H1 (cell line): ENCODE data around the gene TMPRSS9. TPM values are rescaled to one million over a fixed set of nuclear protein-coding genes. Genes with fewer than 3 reads are reported as not detected.

Experiments used
- CTCF ChIA-PET: fragments of 300-600 bp; sonication (Branson Sonifier 250); formaldehyde crosslinking; loops from one replicate; lab custom pipeline; 2021; ENCODE audit not compliant: partially characterized antibody; lab: Charles Lee
- POLR2A ChIA-PET: fragments of 300-600 bp; sonication (Branson Sonifier 250); formaldehyde crosslinking; loops from one replicate; lab custom pipeline; 2021; ENCODE audit warnings: inconsistent platforms; ENCODE audit not compliant: partially characterized antibody; lab: Charles Lee
- DNase-seq, 2 experiments: peaks; one replicate each; pipeline versions ENCODE4 v3.0.0 to v3.0.0-alpha.2; 2010 to 2022; ENCODE audit warnings: low spot score in 2 of 2, low read depth in 1 of 2, mixed read lengths in 1 of 2
- FAIRE-seq: peaks from 2 replicates; lab custom pipeline; 2011; peaks lifted over from hg19 to GRCh38; lab: Jason Lieb, UNC
- H2AFZ ChIP-seq: 2 replicates; pipeline ENCODE4 v1.8.1; 2012; ENCODE audit warnings: low read length, inconsistent platforms
- H2AK5ac ChIP-seq: 2 replicates; pipeline ENCODE4 v1.6.1; 2013; ENCODE audit warnings: low read depth, low read length
- H2BK120ac ChIP-seq: replicated peaks from 2 replicates; pipeline ENCODE3; 2013; ENCODE audit warnings: low read depth, low read length, inconsistent platforms
- H2BK12ac ChIP-seq: 2 replicates; pipeline ENCODE4 v1.6.1; 2013; ENCODE audit warnings: low read depth, low read length
- H2BK15ac ChIP-seq: 2 replicates; pipeline ENCODE4 v1.6.1; 2013; ENCODE audit warnings: low read length
- H2BK20ac ChIP-seq: 2 replicates; pipeline ENCODE4 v1.6.1; 2013; ENCODE audit warnings: low read length
- H2BK5ac ChIP-seq: 2 replicates; pipeline ENCODE4 v1.6.1; 2013; ENCODE audit warnings: low read depth, low read length
- H3K14ac ChIP-seq: 2 replicates; pipeline ENCODE4 v1.6.1; 2013; ENCODE audit warnings: inconsistent platforms; ENCODE audit not compliant: insufficient read length
- H3K18ac ChIP-seq: 2 replicates; pipeline ENCODE4 v1.6.1; 2013; ENCODE audit warnings: low read length; ENCODE audit errors: extremely low read depth
- H3K23ac ChIP-seq: 2 replicates; pipeline ENCODE4 v1.6.1; 2013; ENCODE audit warnings: inconsistent platforms; ENCODE audit not compliant: insufficient read length
- H3K23me2 ChIP-seq: 2 replicates; pipeline ENCODE4 v1.6.1; 2013; ENCODE audit warnings: low read depth, low read length
- H3K27ac ChIP-seq: 2 replicates; pipeline ENCODE4 v1.6.1; 2011; ENCODE audit warnings: low read depth, low read length, inconsistent platforms
- H3K27me3 ChIP-seq, 4 experiments: replicated peaks in 1 of 4; 1 replicate in 1 of 4; 2 replicates in 3 of 4; pipeline versions ENCODE4 v1.6.1 to v1.8.1; 2011 to 2013; ENCODE audit warnings: low read length in 3 of 4, mild to moderate bottlenecking in 3 of 4, inconsistent platforms in 2 of 4, mixed read lengths in 2 of 4, moderate library complexity in 1 of 4; ENCODE audit not compliant: control insufficient read depth in 3 of 4, insufficient read depth in 3 of 4; ENCODE audit errors: extremely low read depth in 1 of 4
- H3K36me3 ChIP-seq, 4 experiments: 2 replicates each; pipeline versions ENCODE4 v1.6.1 to v1.8.1; 2011 to 2013; ENCODE audit warnings: mild to moderate bottlenecking in 4 of 4, low read length in 3 of 4, moderate library complexity in 2 of 4, control low read depth in 1 of 4, inconsistent platforms in 1 of 4; ENCODE audit not compliant: insufficient read depth in 4 of 4, control insufficient read depth in 2 of 4
- H3K4ac ChIP-seq: replicated peaks from 2 replicates; pipeline ENCODE3; 2013; ENCODE audit warnings: low read length, low read depth, mixed read lengths, inconsistent platforms; ENCODE audit not compliant: insufficient read length
- H3K4me1 ChIP-seq, 4 experiments: replicated peaks in 1 of 4; 1 replicate in 1 of 4; 2 replicates in 3 of 4; pipeline versions ENCODE4 v1.6.1 to v1.8.1; 2011 to 2013; ENCODE audit warnings: low read length in 3 of 4, inconsistent platforms in 2 of 4, mixed read lengths in 1 of 4; ENCODE audit not compliant: insufficient read depth in 4 of 4, control insufficient read depth in 3 of 4
- H3K4me2 ChIP-seq, 2 experiments: 2 replicates each; pipeline versions ENCODE4 v1.6.1 to v1.8.1; 2011 to 2013; ENCODE audit warnings: low read depth in 2 of 2, low read length in 2 of 2, control low read depth in 1 of 2, inconsistent platforms in 1 of 2, mild to moderate bottlenecking in 1 of 2; ENCODE audit not compliant: insufficient read depth in 1 of 2
- H3K4me3 ChIP-seq, 4 experiments: fragments of 200-600, 300-600 bp in 1 of 4; sonication (generic), shearing (Covaris generic), sonication (Bioruptor Twin) in 1 of 4; 2 replicates each; pipeline versions ENCODE4 v1.5.1 to v1.8.1; 2011 to 2016; ENCODE audit warnings: low read length in 4 of 4, low read depth in 3 of 4, control low read depth in 2 of 4, inconsistent platforms in 2 of 4, mild to moderate bottlenecking in 2 of 4, mixed read lengths in 1 of 4, moderate library complexity in 1 of 4; ENCODE audit not compliant: insufficient read depth in 2 of 4; ENCODE audit errors: extremely low read depth in 1 of 4
- H3K56ac ChIP-seq: replicated peaks from 2 replicates; pipeline ENCODE3; 2013; ENCODE audit warnings: low read depth, mild to moderate bottlenecking, mixed read lengths, low read length, inconsistent platforms; ENCODE audit not compliant: insufficient read length
- H3K79me1 ChIP-seq: 2 replicates; pipeline ENCODE4 v1.6.1; 2013; ENCODE audit warnings: low read depth, low read length, control low read depth
- H3K79me2 ChIP-seq, 2 experiments: 2 replicates each; pipeline versions ENCODE4 v1.6.1 to v1.8.1; 2012 to 2013; ENCODE audit warnings: low read length in 2 of 2, mild to moderate bottlenecking in 2 of 2, inconsistent platforms in 1 of 2; ENCODE audit not compliant: insufficient read depth in 2 of 2, control insufficient read depth in 1 of 2
- H3K9ac ChIP-seq, 4 experiments: replicated peaks in 1 of 4; 1 replicate in 1 of 4; 2 replicates in 3 of 4; pipeline versions ENCODE4 v1.6.1 to v1.8.1; 2011 to 2013; ENCODE audit warnings: low read depth in 3 of 4, low read length in 3 of 4, control low read depth in 2 of 4, mild to moderate bottlenecking in 2 of 4, moderate library complexity in 2 of 4, inconsistent platforms in 1 of 4; ENCODE audit errors: extremely low read depth in 1 of 4
- H3K9me3 ChIP-seq, 2 experiments: 2 replicates each; pipeline versions ENCODE4 v1.6.1 to v1.8.1; 2012 to 2013; ENCODE audit warnings: mild to moderate bottlenecking in 2 of 2, moderate library complexity in 2 of 2, control low read depth in 1 of 2, inconsistent platforms in 1 of 2, low read depth in 1 of 2, low read length in 1 of 2, mixed read lengths in 1 of 2; ENCODE audit not compliant: insufficient read depth in 2 of 2
- H4K20me1 ChIP-seq, 2 experiments: replicated peaks in 1 of 2; 2 replicates each; pipeline versions ENCODE3 to v1.8.1; 2011 to 2013; ENCODE audit warnings: inconsistent platforms in 2 of 2, low read length in 2 of 2, mild to moderate bottlenecking in 1 of 2; ENCODE audit not compliant: insufficient read depth in 2 of 2, control insufficient read depth in 1 of 2
- H4K5ac ChIP-seq: 2 replicates; pipeline ENCODE4 v1.6.1; 2013; ENCODE audit warnings: low read length, low read depth, mixed read lengths, inconsistent platforms; ENCODE audit not compliant: insufficient read length
- H4K8ac ChIP-seq: 2 replicates; pipeline ENCODE4 v1.8.0; 2013; ENCODE audit warnings: mild to moderate bottlenecking, moderate library complexity, low read length, inconsistent platforms; ENCODE audit not compliant: insufficient read depth; ENCODE audit errors: extremely low read depth
- H4K91ac ChIP-seq: replicated peaks from 2 replicates; pipeline ENCODE3; 2013; ENCODE audit warnings: low read length, mixed read lengths, inconsistent platforms; ENCODE audit not compliant: insufficient read length
- BACH1 ChIP-seq: IDR thresholded peaks from 2 replicates; pipeline ENCODE4 v1.6.1; 2012; ENCODE audit warnings: low read length, improper control_type of control experiment
- CEBPB ChIP-seq: IDR thresholded peaks from 2 replicates; pipeline ENCODE4 v1.6.1; 2012; ENCODE audit warnings: low read depth, low read length
- E2F6 ChIP-seq: IDR thresholded peaks from 2 replicates; pipeline ENCODE4 v1.6.1; 2012; ENCODE audit warnings: inconsistent platforms
- GTF2F1 ChIP-seq: IDR thresholded peaks from 2 replicates; pipeline ENCODE4 v1.6.1; 2012; ENCODE audit warnings: low read depth, low read length, improper control_type of control experiment, borderline replicate concordance
- WGBS, 2 experiments: shearing (Covaris generic) in 1 of 2; methylation state at CpG; one replicate each; pipeline versions ENCODE4 v1.1.6 to v1.1.7; 2013 to 2015; ENCODE audit warnings: low lambda C conversion rate in 2 of 2, mixed read lengths in 2 of 2, inconsistent platforms in 1 of 2, low coverage in 1 of 2, missing lambda C conversion rate in 1 of 2; ENCODE audit not compliant: insufficient replicate concordance in 2 of 2, insufficient coverage in 1 of 2, insufficient read length in 1 of 2; ENCODE audit errors: extremely low coverage in 1 of 2, missing lambda C conversion rate in 1 of 2; 5-methylcytosine and 5-hydroxymethylcytosine counted together
- polyA plus RNA-seq, 7 experiments: library from polyadenylated mRNA; depleted of rRNA in 3 of 7; stranded (reverse) in 5 of 7; unstranded in 2 of 7; fragments of >200 nt in 5 of 7; fragments of 200-250 nt in 2 of 7; gene quantifications; 1 replicate in 5 of 7; 2 replicates in 1 of 7; 4 replicates in 1 of 7; pipeline versions ENCODE4 v1.2.1 to v1.2.3, GENCODE V29; 2011 to 2013; ENCODE audit warnings: missing spikeins in 2 of 7, mixed read lengths in 2 of 7
- total RNA-seq: library from RNA; stranded (reverse); fragmentation: NEBNext Ultra II Directional; extraction: Animal tissue kit (Norgen Biotek cat#: 25700); gene quantifications from 2 replicates; pipeline ENCODE4 v1.2.1, GENCODE V29; 2021

TMPRSS9 gene
- total and polyA plus RNA-seq, 2 of the 8 experiments (the other 6 are each of a cell fraction or from before 2014, with no cell fraction given) = 0.15 to 0.19 TPM

- no peak overlapping the region for H3K9ac ChIP-seq
- no peak overlapping the region for H2BK12ac ChIP-seq
- H2AK5ac ChIP-seq = no peak overlapping the region
- no peaks in the 10 kb centered on the region for H3K23me2 ChIP-seq
- peaks cover 0 to 2% (median 0%) of the 10 kb centered on the region in 4 experiments; a peak in 3 of 7 replicates for H3K27me3 ChIP-seq
- POLR2A ChIA-PET = interaction anchor here (0.6 to 5.8 kb wide), 7 partner anchors 8 to 386 kb away, joined by 3 to 32 read pairs (median 3); partner anchors contain the start of gene TIMM13
- no peak overlapping the region for H3K18ac ChIP-seq
- no peak overlapping the region for H3K4me2 ChIP-seq
- H2BK15ac ChIP-seq = no peak overlapping the region
- peaks cover 0 to 6% of the 10 kb centered on the region in 2 experiments; a peak in 1 of 4 replicates for H3K9me3 ChIP-seq
- WGBS, 2 experiments = 85% methylated on average over 7 of the region's 7 CpGs; no CpG with 5 or more reads in 1 of the 2 experiments
- H4K20me1 ChIP-seq = no peaks in the 10 kb centered on the region
- TF ChIP-seq BACH1 = no peak
- no peak for TF ChIP-seq E2F6
- no peak for TF ChIP-seq CEBPB
- TF ChIP-seq GTF2F1 = no peak
- TF ChIP-seq, all 59 proteins: peak for 0
- no peak overlapping the region for H3K56ac ChIP-seq
- no peak overlapping the region for H3K4me3 ChIP-seq
- no peaks in the 10 kb centered on the region for H3K36me3 ChIP-seq
- H3K23ac ChIP-seq = no peak overlapping the region
- H3K79me1 ChIP-seq = no peaks in the 10 kb centered on the region
- H2BK5ac ChIP-seq = no peak overlapping the region
- H2BK120ac ChIP-seq = no peak overlapping the region
- DNase-seq (no peak), FAIRE-seq (no peak)
- H4K5ac ChIP-seq = no peak overlapping the region
- no peak overlapping the region for H3K27ac ChIP-seq
- CTCF ChIA-PET = interaction anchor here (0.6 to 1.7 kb wide), 8 partner anchors 14 to 157 kb away, joined by 3 to 5 read pairs (median 3); no protein-coding TSS in a partner anchor
- no peaks in the 10 kb centered on the region for H3K79me2 ChIP-seq
- H3K4me1 ChIP-seq = no peaks in the 10 kb centered on the region
- no peak overlapping the region for H2BK20ac ChIP-seq
- H2AFZ ChIP-seq = no peak overlapping the region
- H4K91ac ChIP-seq = no peak overlapping the region
- no peak overlapping the region for H3K14ac ChIP-seq
- no peak overlapping the region for H3K4ac ChIP-seq
- H4K8ac ChIP-seq = no peak overlapping the region
Observed at GRCh38 chr19:2410023-2410422, 50.0 kb downstream of the TMPRSS9 start.
